Fibroblast of lung (primary cell): ENCODE measurements around the gene RBBP9.
"Not testable (repeated sequence)": the region's sequence is repeated elsewhere in the genome, so short reads cannot be mapped to it uniquely, and the experiment has no call there.

Experiments used
- CTCF ChIP-seq, 2 donors: IDR thresholded peaks in 1 of 2; conservative IDR thresholded peaks in 1 of 2; 1 replicate in 1 of 2; 2 replicates in 1 of 2; pipeline ENCODE4 v1.5.1; 2011 to 2012; ENCODE audit warnings: low read length in 2 of 2, control low read depth in 1 of 2, inconsistent platforms in 1 of 2, low read depth in 1 of 2, mild to moderate bottlenecking in 1 of 2
- EZH2 ChIP-seq: IDR thresholded peaks from 2 replicates; pipeline ENCODE4 v1.5.1; 2012; ENCODE audit warnings: low read length, control low read depth, mild to moderate bottlenecking; ENCODE audit errors: missing control alignments

- not testable (repeated sequence) for TF ChIP-seq CTCF (conservative IDR thresholded peaks at IDR 0.05 in 1 of 2, IDR thresholded peaks at IDR 0.05 in 1 of 2; ENCODE audit: low read depth in 1 of 2, low read length in 2 of 2); EZH2
Measured at GRCh38 chr20:18526761-18527160, 29.7 kb upstream of the RBBP9 start.
